GM12874 (cell line): Measurements from ENCODE around the gene AP3S2.

Experiments
- TF ChIP-seq, protein P1 (sequence below): IDR thresholded peaks from 2 replicates; pipeline ENCODE4 v1.5.1; 2011; ENCODE audit warnings: low read depth, mild to moderate bottlenecking, control low read depth, low read length, moderate library complexity; ENCODE audit not compliant: insufficient read depth

AP3S2 gene

DNA sequence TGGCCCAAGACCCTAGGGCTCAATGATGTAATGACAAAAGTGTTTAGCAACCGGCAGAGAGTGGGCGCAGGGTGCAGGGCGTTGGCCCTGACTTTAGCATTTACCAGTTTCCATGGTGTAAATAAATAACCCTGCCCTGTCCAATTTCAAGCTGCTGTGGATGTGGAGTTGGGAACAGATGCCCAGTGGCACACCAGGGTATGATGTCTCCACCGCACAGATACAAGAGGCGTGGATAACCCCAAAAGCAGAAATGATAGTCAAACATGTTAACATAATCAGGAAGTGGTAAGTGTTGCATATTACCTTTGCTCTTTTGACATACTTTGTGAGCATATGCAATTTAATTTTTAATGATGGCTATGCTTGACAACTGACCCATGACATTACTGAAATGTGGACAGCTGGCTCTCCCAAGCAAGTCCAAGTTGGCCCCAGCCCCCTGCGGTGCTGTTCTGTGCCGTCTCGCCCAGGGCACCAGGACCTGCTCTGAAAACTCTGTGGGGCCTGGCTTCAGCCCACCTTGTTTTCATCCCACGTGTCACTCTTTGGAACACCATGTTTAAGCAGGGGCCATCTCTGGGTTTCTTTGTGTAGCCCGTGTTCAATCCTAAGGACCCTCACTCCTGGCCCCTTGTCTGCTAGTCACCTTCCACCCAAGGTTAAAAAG is 68.4 kb downstream of the AP3S2 start:
- TF ChIP-seq, protein P1, sequence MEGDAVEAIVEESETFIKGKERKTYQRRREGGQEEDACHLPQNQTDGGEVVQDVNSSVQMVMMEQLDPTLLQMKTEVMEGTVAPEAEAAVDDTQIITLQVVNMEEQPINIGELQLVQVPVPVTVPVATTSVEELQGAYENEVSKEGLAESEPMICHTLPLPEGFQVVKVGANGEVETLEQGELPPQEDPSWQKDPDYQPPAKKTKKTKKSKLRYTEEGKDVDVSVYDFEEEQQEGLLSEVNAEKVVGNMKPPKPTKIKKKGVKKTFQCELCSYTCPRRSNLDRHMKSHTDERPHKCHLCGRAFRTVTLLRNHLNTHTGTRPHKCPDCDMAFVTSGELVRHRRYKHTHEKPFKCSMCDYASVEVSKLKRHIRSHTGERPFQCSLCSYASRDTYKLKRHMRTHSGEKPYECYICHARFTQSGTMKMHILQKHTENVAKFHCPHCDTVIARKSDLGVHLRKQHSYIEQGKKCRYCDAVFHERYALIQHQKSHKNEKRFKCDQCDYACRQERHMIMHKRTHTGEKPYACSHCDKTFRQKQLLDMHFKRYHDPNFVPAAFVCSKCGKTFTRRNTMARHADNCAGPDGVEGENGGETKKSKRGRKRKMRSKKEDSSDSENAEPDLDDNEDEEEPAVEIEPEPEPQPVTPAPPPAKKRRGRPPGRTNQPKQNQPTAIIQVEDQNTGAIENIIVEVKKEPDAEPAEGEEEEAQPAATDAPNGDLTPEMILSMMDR: no peak

DNA sequence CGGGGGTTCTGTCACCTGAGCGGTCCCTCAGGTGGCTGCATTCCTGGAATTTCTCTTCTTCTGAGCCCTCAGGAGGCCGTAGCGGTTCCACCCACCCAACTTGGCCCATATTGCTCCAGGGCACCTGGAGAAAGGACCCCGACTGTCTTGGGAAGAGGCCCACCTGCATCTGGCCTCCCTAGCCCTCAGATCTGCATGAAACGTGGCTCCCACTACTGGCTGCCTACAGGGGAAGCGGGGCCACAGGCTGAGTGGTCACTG is 69.3 kb downstream of the AP3S2 start:
- TF ChIP-seq, protein P1: no peak

DNA sequence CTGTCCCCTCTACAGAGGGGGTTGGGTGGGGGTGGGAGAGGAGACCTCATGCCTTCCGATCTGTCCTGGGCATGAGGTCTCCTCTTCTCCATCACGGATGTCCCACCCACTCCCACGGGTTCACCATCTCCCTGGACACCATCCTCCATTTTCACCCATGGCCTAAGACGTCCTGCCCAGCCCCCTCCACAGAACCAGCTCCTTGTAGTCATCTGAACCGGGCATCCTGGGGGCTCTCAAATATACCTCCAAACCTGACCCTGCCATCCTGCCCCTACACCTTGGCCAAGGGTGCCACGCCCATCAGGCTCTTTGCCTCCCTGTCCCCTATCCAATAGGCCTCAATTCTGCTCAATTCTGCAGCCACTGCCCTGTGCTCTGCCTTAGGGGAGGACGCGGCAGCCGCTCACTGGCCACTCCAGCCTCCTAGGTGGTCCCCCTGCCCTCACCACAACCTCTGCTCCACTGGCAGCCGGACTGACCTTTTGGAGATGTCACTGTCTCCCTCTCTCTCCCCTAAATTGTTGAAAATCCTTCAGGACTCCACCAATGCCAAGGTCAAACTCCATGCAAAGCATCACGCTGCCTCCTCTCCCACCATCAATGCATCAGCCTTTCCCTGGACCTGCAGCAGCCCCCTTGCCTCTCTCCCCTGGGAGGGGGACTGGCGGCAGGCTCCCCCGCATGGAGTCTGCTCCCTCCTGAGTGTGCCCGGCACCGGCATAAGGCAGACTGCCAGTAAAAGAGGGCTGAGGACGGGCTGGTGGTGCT is 69.8 kb downstream of the AP3S2 start:
- TF ChIP-seq, protein P1: no peak

DNA sequence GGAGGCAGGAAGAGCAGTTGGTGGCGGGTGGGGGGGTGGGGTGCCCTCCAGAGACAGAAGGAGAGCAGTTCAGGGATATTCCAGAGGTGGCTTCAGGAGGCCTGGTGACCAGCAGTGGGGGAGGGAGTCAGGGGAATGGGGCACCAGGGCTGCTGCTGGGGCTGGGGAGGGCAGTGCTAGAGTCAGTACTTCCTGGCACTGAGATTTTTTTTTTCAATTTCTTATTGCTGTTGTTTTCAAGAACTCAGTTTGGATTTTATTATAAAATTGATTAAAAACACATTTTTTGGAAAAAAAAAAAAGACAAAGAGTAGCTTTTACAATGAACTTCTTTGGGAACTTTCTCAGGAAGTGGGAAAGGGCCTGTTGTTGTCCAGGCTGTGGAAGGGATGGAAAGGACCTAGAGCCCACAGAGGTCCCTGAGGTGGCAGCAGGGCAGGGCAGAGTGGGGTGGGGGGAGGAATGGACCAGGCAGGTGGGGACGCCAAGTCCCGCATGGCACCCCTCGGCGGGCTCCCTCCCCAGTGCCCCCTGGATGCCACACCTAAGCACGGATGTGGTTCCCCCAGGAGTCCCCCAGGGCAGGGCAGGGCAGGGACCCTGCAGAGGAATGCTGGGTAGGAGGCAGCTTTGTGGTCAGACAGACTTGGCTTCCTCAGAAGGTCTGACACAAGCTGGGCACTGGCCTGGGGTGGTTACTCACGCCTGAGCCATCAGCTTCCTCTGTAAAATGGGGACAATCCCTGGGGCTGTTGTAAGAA is 70.7 kb downstream of the AP3S2 start:
- TF ChIP-seq, protein P1: no peak

DNA sequence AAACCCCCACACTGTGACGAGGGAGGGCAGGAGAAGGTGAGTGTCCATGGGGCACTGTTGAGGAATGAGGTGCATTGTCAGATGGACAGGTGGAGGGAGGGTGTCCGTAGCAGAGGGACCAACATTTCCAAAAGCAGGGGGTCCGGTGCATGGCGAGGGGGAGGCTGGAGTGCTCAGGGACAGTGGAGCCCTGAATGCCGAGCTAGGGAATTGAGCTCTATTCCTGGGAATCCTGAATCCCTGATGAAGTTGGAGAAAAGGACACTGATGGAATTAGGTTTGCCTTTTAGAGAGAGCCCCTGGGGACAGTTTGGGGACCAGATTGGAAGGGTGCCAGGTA is 71.2 kb downstream of the AP3S2 start:
- TF ChIP-seq, protein P1: no peak

DNA sequence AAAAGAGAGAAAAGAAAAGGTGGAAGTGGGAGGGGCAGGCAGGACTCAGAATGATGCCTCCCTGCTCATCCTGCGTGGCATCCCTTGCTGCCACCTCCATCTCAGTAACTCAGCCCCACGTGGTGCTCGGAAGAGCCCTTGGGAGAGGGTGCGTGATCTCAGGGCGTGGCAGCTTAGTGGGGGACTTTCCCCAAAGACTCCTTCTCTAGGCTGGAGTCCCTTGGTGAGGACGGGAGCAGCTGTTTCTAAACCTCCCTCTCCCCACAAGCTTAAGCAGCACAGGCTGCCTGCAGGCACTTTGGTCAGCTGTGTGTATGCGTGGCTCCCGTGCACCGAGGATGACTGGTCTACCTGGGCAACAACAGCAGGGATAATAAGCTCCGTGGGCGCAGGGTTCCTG is 71.8 kb downstream of the AP3S2 start:
- TF ChIP-seq, protein P1: no peak

DNA sequence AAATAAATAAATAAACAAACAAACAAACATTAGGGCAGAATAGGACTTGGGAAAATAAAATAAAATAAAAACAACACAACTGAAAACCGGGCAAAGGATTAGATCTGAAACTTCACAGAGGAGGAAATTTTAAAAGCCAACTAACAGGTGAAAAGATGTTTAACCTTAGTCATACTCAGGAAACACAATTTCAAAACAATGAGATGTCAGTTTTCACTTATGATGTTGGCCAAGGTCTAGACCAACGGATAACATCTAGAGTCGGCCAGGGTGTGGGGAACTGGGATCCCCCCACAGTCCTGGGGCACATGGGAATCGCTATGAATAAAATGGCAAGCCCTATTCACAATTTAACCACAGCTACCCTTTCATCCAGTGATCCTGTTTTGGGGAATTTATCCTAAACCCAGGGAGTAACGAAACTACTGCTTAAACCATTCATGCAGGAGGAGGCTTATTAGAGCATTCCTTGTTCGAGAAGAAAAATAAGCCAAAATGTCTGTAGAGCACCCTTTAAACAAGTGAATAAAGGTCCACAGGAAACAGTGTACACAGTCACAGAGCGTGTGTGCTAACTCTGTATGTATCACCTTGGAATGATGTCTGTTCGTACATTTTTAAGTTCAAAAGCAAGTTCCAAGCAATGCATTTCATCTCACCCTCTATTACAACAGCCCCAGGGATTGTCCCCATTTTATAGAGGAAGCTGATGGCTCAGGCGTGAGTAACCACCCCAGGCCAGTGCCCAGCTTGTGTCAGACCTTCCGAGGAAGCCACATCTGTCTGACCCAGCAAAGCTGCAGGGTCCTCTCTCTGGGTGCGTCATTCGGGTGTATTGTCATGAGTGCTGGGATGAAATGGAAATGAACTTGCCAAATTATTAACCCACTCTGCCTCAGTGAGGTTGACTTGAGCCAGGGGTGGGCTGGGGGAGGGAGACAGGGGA is 72.9 kb downstream of the AP3S2 start:
- TF ChIP-seq, protein P1: no peak
